K562 (cell line): Measurements from ENCODE around the gene RFPL2. TPM values are rescaled to one million over a fixed set of nuclear protein-coding genes. Genes with fewer than 3 reads are reported as not detected.
A peak's percentile ranks its signal among the peaks of the same experiment; 100 is the strongest.

Source experiments
- ATAC-seq: fragments of 200-7000 bp; cut with Tn5 transposase; 3 replicates; pipeline ENCODE4 v1.9.1; 2020; ENCODE audit warnings: moderate library complexity
- BruUV-seq: library from RNA; stranded (reverse); fragments of 400-500 nt; replicated peaks from 2 replicates; lab custom pipeline; 2021; lab: Mats Ljungman, UMichigan
- CTCF ChIA-PET: fragments of 300-600 bp; formaldehyde crosslinking; extraction: SDS; loops from one replicate; lab custom pipeline; 2021; ENCODE audit warnings: low intra/inter-chr PET ratio; lab: Yijun Ruan, JAX
- POLR2A ChIA-PET: fragments of 300-600, 350-650 bp; sonication (Branson Sonifier 250); formaldehyde crosslinking; extraction: SDS; loops from one replicate; lab custom pipeline; 2021; ENCODE audit warnings: antibody characterized with exemption, inconsistent platforms; lab: Yijun Ruan, JAX
- DNase-seq, 4 experiments: peaks; one replicate each; pipeline versions ENCODE4 v3.0.0 to v3.0.0-alpha.2; 2011 to 2018; ENCODE audit warnings: low spot score in 3 of 4, mixed read lengths in 3 of 4; ENCODE audit errors: extremely low read depth in 1 of 4
- FAIRE-seq: peaks from 2 replicates; lab custom pipeline; 2011; peaks lifted over from hg19 to GRCh38; lab: Jason Lieb, UNC
- H2AFZ ChIP-seq: 2 replicates; pipeline ENCODE4 v1.6.0; 2011; ENCODE audit warnings: low read depth, low read length, control low read depth, inconsistent platforms
- H3K27ac ChIP-seq: fragments of 200-600 bp; 3 replicates; pipeline ENCODE4 v1.8.0; 2011; ENCODE audit warnings: low read depth, mild to moderate bottlenecking, control low read depth, inconsistent platforms, low read length, moderate library complexity, mixed read lengths; ENCODE audit errors: extremely low read depth
- H3K27me3 ChIP-seq, 2 experiments: fragments of 300-600 bp in 1 of 2; 2 replicates in 1 of 2; 3 replicates in 1 of 2; pipeline versions ENCODE4 v1.6.0 to v1.8.0; 2011; ENCODE audit warnings: inconsistent platforms in 2 of 2, low read length in 2 of 2, mild to moderate bottlenecking in 1 of 2, mixed read lengths in 1 of 2, moderate library complexity in 1 of 2; ENCODE audit not compliant: control insufficient read depth in 2 of 2, insufficient read depth in 2 of 2
- H3K36me3 ChIP-seq: fragments of 300-600 bp; 3 replicates; pipeline ENCODE4 v1.8.0; 2011; ENCODE audit warnings: mild to moderate bottlenecking, low read length, inconsistent platforms; ENCODE audit not compliant: control insufficient read depth, insufficient read depth
- H3K4me1 ChIP-seq, 2 experiments: fragments of 200-600 bp in 1 of 2; replicated peaks in 1 of 2; 2 replicates in 1 of 2; 3 replicates in 1 of 2; pipeline versions ENCODE4 v1.5.1 to v1.8.0; 2011; ENCODE audit warnings: inconsistent platforms in 2 of 2, low read length in 2 of 2, mild to moderate bottlenecking in 1 of 2, mixed read lengths in 1 of 2, moderate library complexity in 1 of 2; ENCODE audit not compliant: control insufficient read depth in 2 of 2, insufficient read depth in 2 of 2
- H3K4me2 ChIP-seq: 2 replicates; pipeline ENCODE4 v1.6.1; 2011; ENCODE audit warnings: low read length, control low read depth, inconsistent platforms, mixed read lengths; ENCODE audit not compliant: insufficient read depth
- H3K4me3 ChIP-seq: fragments of 200-600 bp; sonication (generic), shearing (Covaris generic); 2 replicates; pipeline ENCODE4 v1.5.1; 2016; ENCODE audit warnings: control low read depth, inconsistent platforms
- H3K79me2 ChIP-seq: fragments of 200-600 bp; 3 replicates; pipeline ENCODE4 v1.8.0; 2011; ENCODE audit warnings: low read length, inconsistent platforms; ENCODE audit not compliant: control insufficient read depth, insufficient read depth
- H3K9ac ChIP-seq, 2 experiments: 2 replicates each; pipeline versions ENCODE4 v1.6.0 to v1.6.1; 2011; ENCODE audit warnings: low read depth in 2 of 2, low read length in 2 of 2, control low read depth in 1 of 2, inconsistent platforms in 1 of 2, mild to moderate bottlenecking in 1 of 2, mixed read lengths in 1 of 2; ENCODE audit not compliant: insufficient read depth in 1 of 2
- H3K9me1 ChIP-seq: one replicate; pipeline ENCODE4 v1.6.0; 2011; ENCODE audit warnings: inconsistent platforms, mild to moderate bottlenecking, low read length, moderate library complexity; ENCODE audit not compliant: control insufficient read depth, insufficient read depth
- H3K9me3 ChIP-seq: replicated peaks from 2 replicates; pipeline ENCODE4 v1.5.1; 2011; ENCODE audit warnings: low read depth, low read length, inconsistent platforms; ENCODE audit not compliant: control insufficient read depth, insufficient read depth
- H4K20me1 ChIP-seq: replicated peaks from 2 replicates; pipeline ENCODE4 v1.6.1; 2011; ENCODE audit warnings: low read length, inconsistent platforms, mixed read lengths; ENCODE audit not compliant: control insufficient read depth, insufficient read depth
- BCLAF1 ChIP-seq, 2 experiments: fragments of 450-650 bp in 1 of 2; IDR thresholded peaks; 2 replicates each; pipeline ENCODE4 v1.6.1; 2011 to 2017; ENCODE audit warnings: low read depth in 2 of 2, antibody characterized with exemption in 1 of 2, borderline replicate concordance in 1 of 2, low read length in 1 of 2, mild to moderate bottlenecking in 1 of 2, mixed read lengths in 1 of 2; ENCODE audit not compliant: control insufficient read depth in 1 of 2
- CEBPB ChIP-seq: fragments of 450-650 bp; IDR thresholded peaks from 2 replicates; pipeline ENCODE4 v1.6.1; 2016; ENCODE audit warnings: missing genetic modification characterization, missing compliant biosample characterization
- CEBPG ChIP-seq, 3 experiments: fragments of 200-800 bp in 1 of 3; sonication (Bioruptor generic) in 1 of 3; sonication (generic) in 1 of 3; formaldehyde crosslinking in 1 of 3; IDR thresholded peaks in 2 of 3; conservative IDR thresholded peaks in 1 of 3; 2 replicates each; pipeline versions ENCODE4 v1.6.1 to v1.8.0; 2016 to 2022; ENCODE audit warnings: missing compliant biosample characterization in 2 of 3, missing genetic modification characterization in 2 of 3, mild to moderate bottlenecking in 1 of 3, missing genetic modification reagents in 1 of 3
- CREM ChIP-seq: IDR thresholded peaks from 2 replicates; pipeline ENCODE4 v1.6.1; 2014; ENCODE audit warnings: antibody characterized with exemption, low read depth
- FOXO4 ChIP-seq: fragments of 450-650 bp; formaldehyde crosslinking; IDR thresholded peaks from 2 replicates; pipeline ENCODE4 v1.4.0; 2020; ENCODE audit warnings: mild to moderate bottlenecking, moderate library complexity
- TAF1 ChIP-seq: IDR thresholded peaks from 2 replicates; pipeline ENCODE4 v1.6.1; 2011; ENCODE audit warnings: mild to moderate bottlenecking, low read length, moderate library complexity; ENCODE audit not compliant: insufficient read depth, control insufficient read depth, severe bottlenecking; ENCODE audit errors: extremely low read depth
- ZBTB8A ChIP-seq: fragments of 450-650 bp; IDR thresholded peaks from 2 replicates; pipeline ENCODE4 v1.6.1; 2018; ENCODE audit warnings: mild to moderate bottlenecking, moderate library complexity; ENCODE audit not compliant: partially characterized antibody
- ZNF449 ChIP-seq: fragments of 250-450 bp; sonication (Bioruptor Pico); IDR thresholded peaks from 2 replicates; pipeline ENCODE4 v1.8.0; 2022; ENCODE audit warnings: moderate library complexity, mild to moderate bottlenecking, inconsistent platforms
- WGBS: fragments of 100-300 bp; shearing (Covaris generic); methylation state at CpG from one replicate; pipeline ENCODE4 v1.1.6; 2016; ENCODE audit warnings: low coverage, mixed read lengths; ENCODE audit not compliant: insufficient coverage; ENCODE audit errors: missing lambda C conversion rate; 5-methylcytosine and 5-hydroxymethylcytosine counted together
- in situ Hi-C: fragments of 300-500 bp; cut with MboI; formaldehyde crosslinking; loops from 4 replicates; pipeline ENCODE4 v1.15.0; 2018; ENCODE audit warnings: inconsistent platforms, mixed read lengths
- intact Hi-C: fragments of 100-400 bp; cut with micrococcal nuclease; formaldehyde crosslinking; loops from 2 replicates; pipeline ENCODE4 v1.14.2; 2022
- polyA plus RNA-seq, 8 experiments: library from polyadenylated mRNA; depleted of rRNA in 4 of 8; stranded (reverse) in 5 of 8; unstranded in 3 of 8; fragments of >200 nt; fragmentation: Nextera tagmentation in 2 of 8; fragmentation: Illumina TruSeq in 1 of 8; extraction: Ambion mirVana in 2 of 8; extraction: Trizol in 1 of 8; gene quantifications; 2 replicates each; pipeline versions ENCODE4 v1.2.1 to v1.2.3, GENCODE V29; 2011 to 2014; ENCODE audit warnings: inconsistent platforms in 1 of 8, missing spikeins in 1 of 8
- total RNA-seq, 7 experiments: library from RNA; depleted of rRNA in 6 of 7; stranded (reverse); fragments of >200 nt in 6 of 7; fragmentation: Illumina TruSeq in 2 of 7; extraction: Trizol in 2 of 7; gene quantifications; 2 replicates each; pipeline versions ENCODE4 v1.2.1 to v1.2.3, GENCODE V29; 2011 to 2021; ENCODE audit warnings: low replicate concordance in 1 of 7

Gene RFPL2
- total and polyA plus RNA-seq, 9 of the 15 experiments (the other 6 are each of a cell fraction or from before 2014, with no cell fraction given), result not detected

- no peaks in the 10 kb centered on the region for H3K36me3 ChIP-seq
- ATAC-seq (no peak), DNase-seq (no peak), FAIRE-seq (no peak)
- no peaks in the 10 kb centered on the region for H3K4me1 ChIP-seq
- no peaks in the 10 kb centered on the region for H3K9me1 ChIP-seq
- no peaks in the 10 kb centered on the region for H4K20me1 ChIP-seq
- in situ Hi-C loops (no loop called here), intact Hi-C loops (no loop called here)
- POLR2A ChIA-PET, result interaction anchor here (1.2 kb wide), 1 partner anchor 22 kb away, joined by 4 read pairs; no protein-coding TSS in a partner anchor
- H2AFZ ChIP-seq, result no peak overlapping the region
- H3K27ac ChIP-seq, result no peak overlapping the region
- H3K27me3 ChIP-seq, result no peaks in the 10 kb centered on the region
- no peak overlapping the region for H3K4me3 ChIP-seq
- 0% methylated on average over 2 of the region's 2 CpGs for WGBS
- TF ChIP-seq FOXO4, result no peak
- no peak for TF ChIP-seq CEBPG (CRISPR knock-in tag; IDR thresholded peaks at IDR 0.05)
- peak in 1 of 2 experiments; percentile 77; a peak in 2 of 4 replicates for TF ChIP-seq CEBPG (tag; conservative IDR thresholded peaks at IDR 0.05 in 1 of 2, IDR thresholded peaks at IDR 0.05 in 1 of 2)
- peak; percentile 25; the same call in 1 of the 2 replicates for TF ChIP-seq CEBPB (tag)
- no peaks in the 10 kb centered on the region for H3K79me2 ChIP-seq
- H3K9me3 ChIP-seq, result no peaks in the 10 kb centered on the region
- no peak overlapping the region for H3K9ac ChIP-seq
- no TSS peak for BruUV-seq
- no peak overlapping the region for H3K4me2 ChIP-seq
- CTCF ChIA-PET, result no interaction called here
These were observed 35.6 kb upstream of the RFPL2 start for GRCh38 chr22:32240461-32240860.

- 0% methylated on average over 1 of the region's 1 CpG for WGBS
- in situ Hi-C loops, result no loop called here
- Histone ChIP-seq H2AFZ (no peak overlapping the region), H3K4me3 (no peak overlapping the region), H3K9me3 (no peaks in the 10 kb centered on the region), H3K4me2 (no peak overlapping the region), H3K27ac (no peak overlapping the region), H3K9me1 (no peaks in the 10 kb centered on the region), H3K27me3 (no peaks in the 10 kb centered on the region), H3K36me3 (no peaks in the 10 kb centered on the region), H3K4me1 (no peaks in the 10 kb centered on the region), H3K9ac (no peak overlapping the region), H3K79me2 (no peaks in the 10 kb centered on the region), H4K20me1 (no peaks in the 10 kb centered on the region)
- intact Hi-C loops, result no loop called here
- no TSS peak for BruUV-seq
- no peak for DNase-seq
- ChIA-PET CTCF (no interaction called here), POLR2A (no interaction called here)
- no peak for ATAC-seq
- FAIRE-seq, result no peak
- TF ChIP-seq CREM, result no peak
- TF ChIP-seq BCLAF1 (IDR thresholded peaks at IDR 0.05; ENCODE audit: borderline replicate concordance in 1 of 2, control insufficient read depth in 1 of 2, low read depth in 2 of 2, low read length in 1 of 2), result no peak
- no peak for TF ChIP-seq TAF1
- no peak for TF ChIP-seq ZNF449 (CRISPR knock-in tag)
- no peak for TF ChIP-seq ZBTB8A
These were observed 33.0 kb upstream of the RFPL2 start for GRCh38 chr22:32237906-32238305.
